Endothelial cell of umbilical vein (primary cell): ENCODE measurements around the gene SP2.

Experiments
- EZH2 ChIP-seq: IDR thresholded peaks from 2 replicates; pipeline ENCODE4 v1.6.1; 2012; ENCODE audit warnings: borderline replicate concordance, low read depth, mild to moderate bottlenecking, moderate library complexity, low read length, inconsistent platforms; ENCODE audit not compliant: severe bottlenecking
- MYC ChIP-seq: IDR thresholded peaks from one replicate; pipeline ENCODE4 v1.6.1; 2011; ENCODE audit warnings: mild to moderate bottlenecking, low read depth, low read length
- POLR2A ChIP-seq: IDR thresholded peaks from 2 replicates; pipeline ENCODE4 v1.6.1; 2012; ENCODE audit warnings: low read depth, mild to moderate bottlenecking, control low read depth, low read length
- POLR2AphosphoS5 ChIP-seq: IDR thresholded peaks from 2 replicates; pipeline ENCODE4 v1.6.1; 2012; ENCODE audit warnings: low read depth, mild to moderate bottlenecking, control low read depth, low read length, moderate library complexity; ENCODE audit not compliant: insufficient read depth
- TF ChIP-seq, protein P1 (sequence below), 2 donors: IDR thresholded peaks; 1 replicate in 1 of 2; 2 replicates in 1 of 2; pipeline ENCODE4 v1.5.1; 2011; ENCODE audit warnings: low read length in 2 of 2, mild to moderate bottlenecking in 2 of 2, moderate library complexity in 2 of 2, control low read depth in 1 of 2, inconsistent platforms in 1 of 2, low read depth in 1 of 2; ENCODE audit not compliant: insufficient read depth in 1 of 2; ENCODE audit errors: extremely low read depth in 1 of 2

DNA sequence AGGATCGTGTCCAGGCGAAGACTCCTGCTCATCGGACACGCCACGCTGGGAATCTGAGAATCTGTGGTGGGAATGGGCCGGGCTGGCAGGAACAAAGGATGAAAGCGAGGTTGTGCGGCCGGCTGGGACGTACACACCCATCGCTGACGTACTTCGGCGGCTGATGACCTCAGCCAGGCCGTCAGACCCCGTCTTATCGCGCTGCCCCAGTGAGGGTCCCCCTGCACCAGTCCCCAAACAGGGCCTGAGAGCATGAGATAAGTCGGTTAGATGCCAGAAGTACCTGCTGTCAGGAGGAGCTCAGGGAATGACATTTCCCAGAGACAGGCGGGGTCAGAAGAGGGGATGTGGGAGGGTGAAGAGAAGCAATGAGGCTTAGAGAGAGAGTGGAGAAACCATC lies 29.1 kb upstream of the SP2 start:
- no peak for TF ChIP-seq POLR2AphosphoS5
- TF ChIP-seq EZH2 = no peak
- TF ChIP-seq, protein P1, sequence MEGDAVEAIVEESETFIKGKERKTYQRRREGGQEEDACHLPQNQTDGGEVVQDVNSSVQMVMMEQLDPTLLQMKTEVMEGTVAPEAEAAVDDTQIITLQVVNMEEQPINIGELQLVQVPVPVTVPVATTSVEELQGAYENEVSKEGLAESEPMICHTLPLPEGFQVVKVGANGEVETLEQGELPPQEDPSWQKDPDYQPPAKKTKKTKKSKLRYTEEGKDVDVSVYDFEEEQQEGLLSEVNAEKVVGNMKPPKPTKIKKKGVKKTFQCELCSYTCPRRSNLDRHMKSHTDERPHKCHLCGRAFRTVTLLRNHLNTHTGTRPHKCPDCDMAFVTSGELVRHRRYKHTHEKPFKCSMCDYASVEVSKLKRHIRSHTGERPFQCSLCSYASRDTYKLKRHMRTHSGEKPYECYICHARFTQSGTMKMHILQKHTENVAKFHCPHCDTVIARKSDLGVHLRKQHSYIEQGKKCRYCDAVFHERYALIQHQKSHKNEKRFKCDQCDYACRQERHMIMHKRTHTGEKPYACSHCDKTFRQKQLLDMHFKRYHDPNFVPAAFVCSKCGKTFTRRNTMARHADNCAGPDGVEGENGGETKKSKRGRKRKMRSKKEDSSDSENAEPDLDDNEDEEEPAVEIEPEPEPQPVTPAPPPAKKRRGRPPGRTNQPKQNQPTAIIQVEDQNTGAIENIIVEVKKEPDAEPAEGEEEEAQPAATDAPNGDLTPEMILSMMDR (IDR thresholded peaks at IDR 0.05; ENCODE audit: extremely low read depth in 1 of 2, insufficient read depth in 1 of 2, low read depth in 1 of 2, low read length in 2 of 2) = no peak
- no peak for TF ChIP-seq MYC
- no peak for TF ChIP-seq POLR2A
